Left cardiac atrium (tissue), 4 donors: ENCODE measurements around the gene PARN. TPM values are rescaled to one million over a fixed set of nuclear protein-coding genes. Genes with fewer than 3 reads are reported as not detected.
"Not testable (repeated sequence)": the region's sequence is repeated elsewhere in the genome, so short reads cannot be mapped to it uniquely, and the experiment has no call there.

Experiments
- ATAC-seq, 2 donors: fragments of 200-7000 bp; cut with Tn5 transposase; one replicate each; pipeline ENCODE4 v1.9.1; 2020; ENCODE audit warnings: mild to moderate bottlenecking in 2 of 2, moderate library complexity in 2 of 2
- DNase-seq: peaks from one replicate; pipeline ENCODE4 v3.0.0-alpha.2; 2020
- intact Hi-C, 2 donors: fragments of 100-400 bp; cut with DNase I; formaldehyde crosslinking; loops; one replicate each; pipeline versions ENCODE4 v1.14.1 to v1.15.1; 2022 to 2023
- total RNA-seq, 2 donors: library from RNA; stranded (reverse); fragmentation: NEBNext Ultra II Directional; extraction: Animal tissue kit (Norgen Biotek cat#: 25700); gene quantifications; one replicate each; pipeline ENCODE4 v1.2.1, GENCODE V29; 2021
- donor health status: DM: no; HTN: yes; CAD: no.
- donor health status: DM: no; HTN: yes; CAD: no; lungs with severe emphysema.
- donor health status: DM: yes; HTN: yes; CAD: no.
- donor health status: Dilated cardiomyopathy.

PARN gene
- total RNA-seq, 2 donors from 2014 or later: 17.3 to 18.9 TPM

- ATAC-seq (peak; percentile 95), DNase-seq (peak; percentile 49)
- intact Hi-C loops: no loop called here
Measured at GRCh38 chr16:14399378-14400284, 230.4 kb downstream of the PARN start.

GRCh38 chr16:14398014-14398717, 231.9 kb downstream of the PARN start:
- intact Hi-C loops: no loop called here
- no peak for ATAC-seq
- DNase-seq: no peak

- DNase-seq, intact Hi-C loops, ATAC-seq: not testable (repeated sequence)
Measured at GRCh38 chr16:14395710-14396304, 234.3 kb downstream of the PARN start.

- no peak for ATAC-seq
- intact Hi-C loops: no loop called here
Measured at GRCh38 chr16:14394834-14395233, 235.2 kb downstream of the PARN start.

GRCh38 chr16:14392960-14393359, 237.1 kb downstream of the PARN start:
- intact Hi-C loops: no loop called here
- no peak for ATAC-seq
- DNase-seq: no peak

More at GRCh38 chr16:14394834-14395233, 235.2 kb downstream of the PARN start:
- DNase-seq: no peak

- intact Hi-C loops: no loop called here
- no peak for ATAC-seq
- DNase-seq: no peak
Measured at GRCh38 chr16:14389359-14389758, 240.7 kb downstream of the PARN start.

GRCh38 chr16:14388243-14388642, 241.8 kb downstream of the PARN start:
- intact Hi-C loops: no loop called here
- ATAC-seq (no peak), DNase-seq (no peak)

- no peak for ATAC-seq
- intact Hi-C loops: no loop called here
- DNase-seq: no peak
Measured at GRCh38 chr16:14386115-14386514, 243.9 kb downstream of the PARN start.

Other genes starting within 250 kb of the PARN start
- gene BFAR, start 2.7 kb upstream of the PARN start, total RNA-seq: 10 to 100 TPM; 29.8 to 37.7 TPM
- gene PLA2G10, start 64.0 kb upstream of the PARN start, total RNA-seq: not detected
- gene NPIPA3, start 73.2 kb upstream of the PARN start, total RNA-seq: 1 to 10 TPM in 1 of 2 donors, under 1 TPM in 1; 0.77 to 3.2 TPM
- 1 to 10 TPM; 3.6 to 4.2 TPM for gene NPIPA2, start 112.3 kb upstream of the PARN start, total RNA-seq
- gene NOMO1, start 203.5 kb upstream of the PARN start, total RNA-seq: 100 to 1,000 TPM; 141 to 183 TPM